ENCODE measurements around the gene SEC24D. TPM values are rescaled to one million over a fixed set of nuclear protein-coding genes. Genes with fewer than 3 reads are reported as not detected.
"Not testable (repeated sequence)": the region's sequence is repeated elsewhere in the genome, so short reads cannot be mapped to it uniquely, and the experiment has no call there.

The SEC24D gene
- total RNA-seq, 1 experiment from 2014 or later = 80.1 TPM

- no peak for DNase-seq (ENCODE audit: low read depth)
Measured at GRCh38 chr4:118811832-118812231, 24.1 kb downstream of the SEC24D start.

- DNase-seq (ENCODE audit: low read depth) = peak; percentile 24
Measured at GRCh38 chr4:118810991-118811764, 24.7 kb downstream of the SEC24D start.

GRCh38 chr4:118807659-118808058 lies 28.3 kb downstream of the SEC24D start:
- no peak for DNase-seq (ENCODE audit: low read depth)

- no peak for DNase-seq (ENCODE audit: low read depth)
Measured at GRCh38 chr4:118803253-118803652, 32.7 kb downstream of the SEC24D start.

- DNase-seq (ENCODE audit: low read depth) = no peak
Measured at GRCh38 chr4:118801895-118802575, 33.9 kb downstream of the SEC24D start.

GRCh38 chr4:118799231-118799942 lies 36.5 kb downstream of the SEC24D start:
- no peak for DNase-seq (ENCODE audit: low read depth)

GRCh38 chr4:118798658-118799057 lies 37.3 kb downstream of the SEC24D start:
- no peak for DNase-seq (ENCODE audit: low read depth)

- DNase-seq (ENCODE audit: low read depth) = no peak
Measured at GRCh38 chr4:118797558-118798142, 38.3 kb downstream of the SEC24D start.

- DNase-seq (ENCODE audit: low read depth) = not testable (repeated sequence)
Measured at GRCh38 chr4:118791690-118792446, 44.1 kb downstream of the SEC24D start.

- no peak for DNase-seq (ENCODE audit: low read depth)
Measured at GRCh38 chr4:118790544-118790943, 45.4 kb downstream of the SEC24D start.

- DNase-seq (ENCODE audit: low read depth) = no peak
Measured at GRCh38 chr4:118788911-118789310, 47.0 kb downstream of the SEC24D start.

- no peak for DNase-seq (ENCODE audit: low read depth)
Measured at GRCh38 chr4:118787844-118788380, 48.0 kb downstream of the SEC24D start.

GRCh38 chr4:118784776-118785175 lies 51.1 kb downstream of the SEC24D start:
- peak; percentile 8 for DNase-seq (ENCODE audit: low read depth)

- peak; percentile 55 for DNase-seq (ENCODE audit: low read depth)
Measured at GRCh38 chr4:118783887-118784286, 52.0 kb downstream of the SEC24D start.

GRCh38 chr4:118782886-118783285 lies 53.0 kb downstream of the SEC24D start:
- DNase-seq (ENCODE audit: low read depth) = not testable (repeated sequence)

- DNase-seq (ENCODE audit: low read depth) = not testable (repeated sequence)
Measured at GRCh38 chr4:118777649-118778048, 58.3 kb downstream of the SEC24D start.

- DNase-seq (ENCODE audit: low read depth) = not testable (repeated sequence)
Measured at GRCh38 chr4:118776955-118777640, 58.8 kb downstream of the SEC24D start.

- DNase-seq (ENCODE audit: low read depth) = peak; percentile 48
Measured at GRCh38 chr4:118776157-118776954, 59.6 kb downstream of the SEC24D start.

GRCh38 chr4:118775405-118775804 lies 60.5 kb downstream of the SEC24D start:
- no peak for DNase-seq (ENCODE audit: low read depth)

Measured in LHCN-M2 (cell line).